Loucy (cell line): ENCODE data around the gene TTC21B.

ENCODE experiments used
- H2AFZ ChIP-seq: fragments of 200-600 bp; sonication (generic); 2 replicates; pipeline ENCODE4 v1.6.0; 2016; ENCODE audit warnings: antibody characterized with exemption, mild to moderate bottlenecking, low read length, moderate library complexity
- H3F3A ChIP-seq: fragments of 200-600 bp; 2 replicates; pipeline ENCODE4 v1.6.0; 2016; ENCODE audit warnings: antibody characterized with exemption, low read depth, mild to moderate bottlenecking
- H3K27me3 ChIP-seq: fragments of 200-600 bp; sonication (generic); 2 replicates; pipeline ENCODE4 v1.6.1; 2014; ENCODE audit warnings: low read length, mild to moderate bottlenecking; ENCODE audit not compliant: insufficient read depth, poor library complexity, severe bottlenecking
- H3K36me3 ChIP-seq: fragments of 200-600 bp; sonication (generic); 2 replicates; pipeline ENCODE4 v1.6.1; 2016; ENCODE audit warnings: low read length; ENCODE audit not compliant: insufficient read depth
- H3K4me1 ChIP-seq: fragments of 200-600 bp; sonication (generic); 2 replicates; pipeline ENCODE4 v1.5.1; 2014; ENCODE audit warnings: low read length, mild to moderate bottlenecking; ENCODE audit not compliant: insufficient read depth, poor library complexity, severe bottlenecking
- H3K4me2 ChIP-seq: fragments of 200-600 bp; sonication (generic); 2 replicates; pipeline ENCODE4 v1.6.0; 2014; ENCODE audit warnings: antibody characterized with exemption, low read length, low read depth, mild to moderate bottlenecking; ENCODE audit not compliant: poor library complexity, severe bottlenecking
- H3K4me3 ChIP-seq: fragments of 200-600 bp; sonication (generic); 2 replicates; pipeline ENCODE4 v1.5.1; 2014; ENCODE audit warnings: low read length, mild to moderate bottlenecking, mixed read lengths; ENCODE audit not compliant: poor library complexity, severe bottlenecking
- H3K79me2 ChIP-seq: fragments of 200-600 bp; sonication (generic); 2 replicates; pipeline ENCODE4 v1.6.1; 2014; ENCODE audit warnings: low read length; ENCODE audit not compliant: insufficient read depth
- H3K9ac ChIP-seq: fragments of 200-600 bp; sonication (generic); 2 replicates; pipeline ENCODE4 v1.6.0; 2014; ENCODE audit warnings: mild to moderate bottlenecking, low read depth, low read length, moderate library complexity; ENCODE audit not compliant: poor library complexity, severe bottlenecking
- H3K9me2 ChIP-seq: fragments of 200-600 bp; sonication (generic); replicated peaks from 2 replicates; pipeline ENCODE4 v1.6.1; 2016; ENCODE audit warnings: low read depth, low read length, mixed read lengths
- H3K9me3 ChIP-seq: fragments of 200-600 bp; sonication (generic); 2 replicates; pipeline ENCODE4 v1.6.1; 2014; ENCODE audit warnings: mild to moderate bottlenecking, antibody characterized with exemption, low read length, low read depth; ENCODE audit not compliant: insufficient read depth
- H4K20me1 ChIP-seq: fragments of 200-600 bp; sonication (generic); 2 replicates; pipeline ENCODE4 v1.6.0; 2014; ENCODE audit warnings: antibody characterized with exemption, low read length, mild to moderate bottlenecking; ENCODE audit not compliant: insufficient read depth, poor library complexity, severe bottlenecking
- CTCF ChIP-seq: fragments of 200-600 bp; sonication (generic); conservative IDR thresholded peaks from 2 replicates; pipeline ENCODE4 v1.5.1; 2014; ENCODE audit warnings: mild to moderate bottlenecking, antibody characterized with exemption, low read length
- EZH2phosphoT487 ChIP-seq: fragments of 200-600 bp; IDR thresholded peaks from 2 replicates; pipeline ENCODE4 v1.6.1; 2018; ENCODE audit warnings: antibody characterized with exemption, mild to moderate bottlenecking, moderate library complexity, borderline replicate concordance

TTC21B gene

GRCh38 chr2:165827016-165827920 is 126.3 kb downstream of the TTC21B start:
- Histone ChIP-seq H4K20me1 (no peaks in the 10 kb centered on the region), H3K4me2 (no peak overlapping the region), H3K9me3 (no peaks in the 10 kb centered on the region), H3K9me2 (no peaks in the 10 kb centered on the region), H3K79me2 (no peaks in the 10 kb centered on the region), H3K9ac (no peak overlapping the region), H3K4me1 (no peaks in the 10 kb centered on the region), H3F3A (no peaks in the 10 kb centered on the region), H2AFZ (no peak overlapping the region), H3K27me3 (no peaks in the 10 kb centered on the region), H3K4me3 (no peak overlapping the region), H3K36me3 (no peaks in the 10 kb centered on the region)
- TF ChIP-seq CTCF (no peak), EZH2phosphoT487 (no peak)

GRCh38 chr2:165825041-165825440 is 128.5 kb downstream of the TTC21B start:
- no peak overlapping the region for H3K4me3 ChIP-seq
- TF ChIP-seq CTCF, result no peak
- TF ChIP-seq EZH2phosphoT487, result no peak
- no peak overlapping the region for H3K4me2 ChIP-seq
- no peaks in the 10 kb centered on the region for H3K4me1 ChIP-seq
- H3K9me2 ChIP-seq, result no peaks in the 10 kb centered on the region
- H3F3A ChIP-seq, result no peaks in the 10 kb centered on the region
- no peaks in the 10 kb centered on the region for H3K36me3 ChIP-seq
- H4K20me1 ChIP-seq, result no peaks in the 10 kb centered on the region
- no peaks in the 10 kb centered on the region for H3K79me2 ChIP-seq
- no peaks in the 10 kb centered on the region for H3K27me3 ChIP-seq
- no peaks in the 10 kb centered on the region for H3K9me3 ChIP-seq
- no peak overlapping the region for H2AFZ ChIP-seq
- H3K9ac ChIP-seq, result no peak overlapping the region
